K562 (cell line): ENCODE measurements around the gene LTBR. TPM values are rescaled to one million over a fixed set of nuclear protein-coding genes. Genes with fewer than 3 reads are reported as not detected.

Experiments
- CHD1 ChIP-seq: fragments of 200-600 bp; sonication (generic); IDR thresholded peaks from one replicate; pipeline ENCODE4 v1.6.1; 2012; ENCODE audit warnings: mild to moderate bottlenecking, moderate library complexity, low read length, inconsistent platforms
- EGR1 ChIP-seq: fragments of 450-650 bp; conservative IDR thresholded peaks from 2 replicates; pipeline ENCODE4 v1.6.1; 2017; ENCODE audit warnings: mild to moderate bottlenecking
- FUS ChIP-seq: fragments of 200-400 bp; formaldehyde crosslinking; optimal IDR thresholded peaks from 2 replicates; pipeline ENCODE3; 2017; ENCODE audit warnings: low read depth, low read length
- GTF2F1 ChIP-seq: IDR thresholded peaks from 2 replicates; pipeline ENCODE4 v1.6.1; 2011; ENCODE audit warnings: low read depth, low read length, improper control_type of control experiment
- HNRNPK ChIP-seq: fragments of 200-400 bp; formaldehyde crosslinking; IDR thresholded peaks from one replicate; pipeline ENCODE4 v1.6.1; 2018; ENCODE audit warnings: mild to moderate bottlenecking, low read depth, low read length; ENCODE audit not compliant: poor library complexity, severe bottlenecking
- HNRNPUL1 ChIP-seq: fragments of 200-400 bp; formaldehyde crosslinking; IDR thresholded peaks from 2 replicates; pipeline ENCODE4 v1.6.1; 2017; ENCODE audit warnings: low read length
- IRF2 ChIP-seq: sonication (generic); formaldehyde crosslinking; IDR thresholded peaks from 2 replicates; pipeline ENCODE4 v1.8.1; 2022; ENCODE audit warnings: mild to moderate bottlenecking, missing genetic modification reagents
- JUNB ChIP-seq: fragments of 450-650 bp; formaldehyde crosslinking; conservative IDR thresholded peaks from 2 replicates; pipeline ENCODE4 v1.4.0; 2020; ENCODE audit warnings: mild to moderate bottlenecking
- MBD1 ChIP-seq: fragments of 250-450 bp; sonication (Bioruptor Pico); IDR thresholded peaks from 2 replicates; pipeline ENCODE4 v1.8.0; 2022; ENCODE audit warnings: inconsistent platforms
- MLLT1 ChIP-seq, 2 experiments: fragments of 450-650 bp; IDR thresholded peaks; 2 replicates each; pipeline ENCODE4 v1.6.1; 2016
- RBBP5 ChIP-seq: fragments of 200-600 bp; sonication (generic); IDR thresholded peaks from 2 replicates; pipeline ENCODE4 v1.6.1; 2012; ENCODE audit warnings: borderline replicate concordance, mild to moderate bottlenecking, low read length, control low read depth, inconsistent platforms; ENCODE audit not compliant: insufficient read depth, poor library complexity, severe bottlenecking
- SMARCA4 ChIP-seq: fragments of 450-650 bp; IDR thresholded peaks from 2 replicates; pipeline ENCODE4 v1.6.1; 2016
- SP2 ChIP-seq: IDR thresholded peaks from 2 replicates; pipeline ENCODE4 v1.6.1; 2011; ENCODE audit warnings: mild to moderate bottlenecking, low read depth, low read length, moderate library complexity; ENCODE audit not compliant: poor library complexity, severe bottlenecking; ENCODE audit errors: extremely low read depth
- SREBF1 ChIP-seq: fragments of 150-350 bp; IDR thresholded peaks from 2 replicates; pipeline ENCODE4 v1.6.1; 2014; ENCODE audit warnings: antibody characterized with exemption, low read depth, low read length, borderline replicate concordance
- SRSF3 ChIP-seq: fragments of 200-400 bp; formaldehyde crosslinking; IDR thresholded peaks from 2 replicates; pipeline ENCODE4 v1.6.1; 2016; ENCODE audit warnings: mild to moderate bottlenecking, low read length, moderate library complexity; ENCODE audit not compliant: insufficient read depth
- TAL1 ChIP-seq: fragments of 450-650 bp; IDR thresholded peaks from 2 replicates; pipeline ENCODE4 v1.6.1; 2016; ENCODE audit warnings: mild to moderate bottlenecking
- TEAD1 ChIP-seq, 2 experiments: fragments of 450-650 bp in 1 of 2; sonication (generic) in 1 of 2; formaldehyde crosslinking; IDR thresholded peaks; 2 replicates each; pipeline versions ENCODE4 v1.4.0 to v1.8.0; 2020 to 2022; ENCODE audit warnings: mild to moderate bottlenecking in 2 of 2, missing genetic modification reagents in 1 of 2
- THRA ChIP-seq: fragments of 450-650 bp; IDR thresholded peaks from 2 replicates; pipeline ENCODE4 v1.6.1; 2017; ENCODE audit warnings: mild to moderate bottlenecking, moderate library complexity
- WHSC1 ChIP-seq: IDR thresholded peaks from one replicate; pipeline ENCODE4 v1.6.1; 2012; ENCODE audit warnings: low read length, control low read depth, inconsistent platforms
- ZNF253 ChIP-seq: fragments of 250-450 bp; sonication (Bioruptor Pico); conservative IDR thresholded peaks from 2 replicates; pipeline ENCODE4 v1.6.1; 2021; ENCODE audit warnings: mild to moderate bottlenecking
- ZNF589 ChIP-seq: fragments of 200-800 bp; sonication (Bioruptor generic); IDR thresholded peaks from 2 replicates; pipeline ENCODE4 v1.6.1; 2016; ENCODE audit warnings: low read depth, missing genetic modification characterization, missing compliant biosample characterization
- ZNF699 ChIP-seq: fragments of 250-450 bp; sonication (Bioruptor Pico); IDR thresholded peaks from 2 replicates; pipeline ENCODE4 v1.8.0; 2021; ENCODE audit warnings: mild to moderate bottlenecking, moderate library complexity; ENCODE audit not compliant: insufficient replicate concordance
- ZSCAN29 ChIP-seq: fragments of 450-650 bp; IDR thresholded peaks from 2 replicates; pipeline ENCODE4 v1.6.1; 2017
- polyA plus RNA-seq, 8 experiments: library from polyadenylated mRNA; depleted of rRNA in 4 of 8; stranded (reverse) in 5 of 8; unstranded in 3 of 8; fragments of >200 nt; fragmentation: Nextera tagmentation in 2 of 8; fragmentation: Illumina TruSeq in 1 of 8; extraction: Ambion mirVana in 2 of 8; extraction: Trizol in 1 of 8; gene quantifications; 2 replicates each; pipeline versions ENCODE4 v1.2.1 to v1.2.3, GENCODE V29; 2011 to 2014; ENCODE audit warnings: inconsistent platforms in 1 of 8, missing spikeins in 1 of 8
- total RNA-seq, 7 experiments: library from RNA; depleted of rRNA in 6 of 7; stranded (reverse); fragments of >200 nt in 6 of 7; fragmentation: Illumina TruSeq in 2 of 7; extraction: Trizol in 2 of 7; gene quantifications; 2 replicates each; pipeline versions ENCODE4 v1.2.1 to v1.2.3, GENCODE V29; 2011 to 2021; ENCODE audit warnings: low replicate concordance in 1 of 7
- TF ChIP-seq, protein P1 (sequence below): sonication (generic); formaldehyde crosslinking; IDR thresholded peaks from 2 replicates; pipeline ENCODE4 v1.8.0; 2022; ENCODE audit warnings: missing genetic modification reagents, mild to moderate bottlenecking, moderate library complexity, borderline replicate concordance

Gene LTBR
- total and polyA plus RNA-seq, 9 of the 15 experiments (the other 6 are each of a cell fraction or from before 2014, with no cell fraction given): 0.96 to 69.0 (median 35.3) TPM

- TF ChIP-seq GTF2F1 (no peak), SRSF3 (no peak), IRF2 (CRISPR knock-in tag) (no peak), JUNB (CRISPR knock-in tag) (peak; percentile 90), HNRNPK (no peak), MBD1 (no peak), RBBP5 (peak; percentile 58), WHSC1 (no peak), TAL1 (peak; percentile 87), SMARCA4 (peak; percentile 96), ZNF589 (CRISPR knock-in tag) (peak; percentile 77; the same call in 1 of the 2 replicates), ZNF253 (no peak), FUS (no peak), CHD1 (no peak), SP2 (no peak), SREBF1 (no peak), HNRNPUL1 (no peak), EGR1 (peak; percentile 40), THRA (no peak), MLLT1 (IDR thresholded peaks at IDR 0.05) (no peak), TEAD1 (CRISPR knock-in tag; IDR thresholded peaks at IDR 0.05) (0 out of 4 replicates have a peak, but pooled peaks of 1 of the 2 experiments have one; percentile 19), ZSCAN29 (no peak), ZNF699 (CRISPR knock-in tag) (no peak)
- TF ChIP-seq, protein P1, sequence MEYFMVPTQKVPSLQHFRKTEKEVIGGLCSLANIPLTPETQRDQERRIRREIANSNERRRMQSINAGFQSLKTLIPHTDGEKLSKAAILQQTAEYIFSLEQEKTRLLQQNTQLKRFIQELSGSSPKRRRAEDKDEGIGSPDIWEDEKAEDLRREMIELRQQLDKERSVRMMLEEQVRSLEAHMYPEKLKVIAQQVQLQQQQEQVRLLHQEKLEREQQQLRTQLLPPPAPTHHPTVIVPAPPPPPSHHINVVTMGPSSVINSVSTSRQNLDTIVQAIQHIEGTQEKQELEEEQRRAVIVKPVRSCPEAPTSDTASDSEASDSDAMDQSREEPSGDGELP: 0 out of 2 replicates have a peak, but pooled peaks have one; percentile 15
Observed at GRCh38 chr12:6345319-6346091, 38.5 kb upstream of the LTBR start (continued).
